ENCODE measurements around the gene CBX6.

DNA sequence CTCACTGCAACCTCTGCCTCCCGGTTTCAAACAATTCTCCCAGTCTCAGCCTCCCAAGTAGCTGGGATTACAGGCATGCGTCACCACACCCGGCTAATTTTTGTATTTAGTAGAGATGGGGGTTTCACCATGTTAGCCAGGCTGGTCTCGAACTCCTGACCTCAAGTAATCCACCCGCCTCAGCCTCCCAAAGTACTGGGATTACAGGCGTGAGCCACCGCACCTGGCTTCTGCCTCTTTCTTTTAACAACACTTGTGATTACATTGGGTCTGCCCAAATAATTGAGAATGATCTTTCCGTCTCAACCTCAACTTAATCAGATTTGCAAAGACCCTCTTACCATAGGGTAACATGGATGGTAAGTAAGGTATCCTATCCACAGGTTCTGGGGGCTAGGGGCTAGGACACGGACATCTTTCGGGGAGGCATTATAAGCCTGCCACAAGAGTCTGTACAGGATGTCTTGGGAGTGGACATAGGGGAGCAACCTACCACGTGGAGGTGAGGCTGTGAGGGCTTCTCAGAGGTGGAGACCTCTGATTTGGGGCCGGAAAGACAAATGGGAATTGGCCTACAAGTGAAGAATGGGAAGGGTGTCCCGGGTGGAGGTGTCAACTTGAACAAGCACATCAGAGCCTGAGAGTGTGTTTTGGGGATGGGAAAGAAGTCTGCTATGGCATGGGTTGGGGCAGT, 2.7 kb upstream of the CBX6 start:
- TF ChIP-seq, protein P1, sequence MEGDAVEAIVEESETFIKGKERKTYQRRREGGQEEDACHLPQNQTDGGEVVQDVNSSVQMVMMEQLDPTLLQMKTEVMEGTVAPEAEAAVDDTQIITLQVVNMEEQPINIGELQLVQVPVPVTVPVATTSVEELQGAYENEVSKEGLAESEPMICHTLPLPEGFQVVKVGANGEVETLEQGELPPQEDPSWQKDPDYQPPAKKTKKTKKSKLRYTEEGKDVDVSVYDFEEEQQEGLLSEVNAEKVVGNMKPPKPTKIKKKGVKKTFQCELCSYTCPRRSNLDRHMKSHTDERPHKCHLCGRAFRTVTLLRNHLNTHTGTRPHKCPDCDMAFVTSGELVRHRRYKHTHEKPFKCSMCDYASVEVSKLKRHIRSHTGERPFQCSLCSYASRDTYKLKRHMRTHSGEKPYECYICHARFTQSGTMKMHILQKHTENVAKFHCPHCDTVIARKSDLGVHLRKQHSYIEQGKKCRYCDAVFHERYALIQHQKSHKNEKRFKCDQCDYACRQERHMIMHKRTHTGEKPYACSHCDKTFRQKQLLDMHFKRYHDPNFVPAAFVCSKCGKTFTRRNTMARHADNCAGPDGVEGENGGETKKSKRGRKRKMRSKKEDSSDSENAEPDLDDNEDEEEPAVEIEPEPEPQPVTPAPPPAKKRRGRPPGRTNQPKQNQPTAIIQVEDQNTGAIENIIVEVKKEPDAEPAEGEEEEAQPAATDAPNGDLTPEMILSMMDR (IDR thresholded peaks at IDR 0.05), result no peak
- no peak for TF ChIP-seq POLR2A (IDR thresholded peaks at IDR 0.05)

Measured in adrenal gland (tissue), 5 donors.